HEK293T (cell line): ENCODE results near the gene TMEM229B.

Experiments used
- BHLHE40 ChIP-seq: fragments of 450-650 bp; IDR thresholded peaks from 2 replicates; pipeline ENCODE4 v1.6.1; 2016; ENCODE audit warnings: mild to moderate bottlenecking, moderate library complexity, borderline replicate concordance
- CTBP1 ChIP-seq: fragments of 450-650 bp; IDR thresholded peaks from 2 replicates; pipeline ENCODE4 v1.6.1; 2016; ENCODE audit warnings: borderline replicate concordance
- FOXM1 ChIP-seq: fragments of 450-650 bp; IDR thresholded peaks from 2 replicates; pipeline ENCODE4 v1.6.1; 2017; ENCODE audit warnings: mild to moderate bottlenecking, borderline replicate concordance
- SP1 ChIP-seq: fragments of 450-650 bp; IDR thresholded peaks from 2 replicates; pipeline ENCODE4 v1.6.1; 2017
- SUZ12 ChIP-seq: fragments of 450-650 bp; IDR thresholded peaks from 2 replicates; pipeline ENCODE4 v1.6.1; 2016; ENCODE audit warnings: mild to moderate bottlenecking
- TARDBP ChIP-seq: fragments of 450-650 bp; IDR thresholded peaks from 2 replicates; pipeline ENCODE4 v1.6.1; 2016
- ZNF384 ChIP-seq: fragments of 450-650 bp; IDR thresholded peaks from 2 replicates; pipeline ENCODE4 v1.6.1; 2016
- TF ChIP-seq, protein P1 (sequence below): fragments of 450-650 bp; IDR thresholded peaks from 2 replicates; pipeline ENCODE4 v1.6.1; 2016

DNA sequence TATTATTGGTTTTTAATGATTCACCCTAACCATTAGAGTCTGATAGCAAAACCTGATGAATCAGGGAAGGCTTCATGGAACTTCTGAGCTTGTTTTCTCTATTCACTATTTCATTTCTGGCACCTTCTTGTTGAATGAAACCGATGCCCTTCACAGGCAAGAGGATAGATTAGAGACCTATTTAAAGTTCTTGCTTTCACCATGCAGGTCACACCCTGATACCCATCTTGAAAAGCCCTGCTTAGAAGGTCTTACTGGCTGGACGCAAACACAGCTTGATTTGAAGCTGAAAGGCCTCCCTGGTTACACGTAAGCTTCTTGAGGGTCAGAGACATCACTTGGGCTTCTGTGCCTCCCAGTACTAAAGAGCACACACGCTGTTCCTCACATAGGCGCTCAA, 29.2 kb downstream of the TMEM229B start:
- TF ChIP-seq, protein P1, sequence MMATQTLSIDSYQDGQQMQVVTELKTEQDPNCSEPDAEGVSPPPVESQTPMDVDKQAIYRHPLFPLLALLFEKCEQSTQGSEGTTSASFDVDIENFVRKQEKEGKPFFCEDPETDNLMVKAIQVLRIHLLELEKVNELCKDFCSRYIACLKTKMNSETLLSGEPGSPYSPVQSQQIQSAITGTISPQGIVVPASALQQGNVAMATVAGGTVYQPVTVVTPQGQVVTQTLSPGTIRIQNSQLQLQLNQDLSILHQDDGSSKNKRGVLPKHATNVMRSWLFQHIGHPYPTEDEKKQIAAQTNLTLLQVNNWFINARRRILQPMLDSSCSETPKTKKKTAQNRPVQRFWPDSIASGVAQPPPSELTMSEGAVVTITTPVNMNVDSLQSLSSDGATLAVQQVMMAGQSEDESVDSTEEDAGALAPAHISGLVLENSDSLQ, result no peak
- no peak for TF ChIP-seq FOXM1
- TF ChIP-seq ZNF384, result no peak
- TF ChIP-seq BHLHE40, result no peak
- no peak for TF ChIP-seq CTBP1
- TF ChIP-seq TARDBP, result no peak
- no peak for TF ChIP-seq SP1
- TF ChIP-seq SUZ12, result no peak
